GM18873 (cell line): ENCODE results near the gene KDM4B.
"Not testable (repeated sequence)": the region's sequence is repeated elsewhere in the genome, so short reads cannot be mapped to it uniquely, and the experiment has no call there.

Experiments
- ATAC-seq: cut with Tn5 transposase; IDR thresholded peaks from one replicate; pipeline ENCODE4 v1.9.1; 2021; ENCODE audit warnings: mild to moderate bottlenecking, moderate library complexity, moderate number of reproducible peaks; ENCODE audit not compliant: unreplicated experiment, low FRiP score

The KDM4B gene

GRCh38 chr19:5006821-5007220, 37.9 kb downstream of the KDM4B start:
- ATAC-seq = no peak

- no peak for ATAC-seq
Measured at GRCh38 chr19:5011476-5012238, 42.7 kb downstream of the KDM4B start.

GRCh38 chr19:5012688-5013457, 44.0 kb downstream of the KDM4B start:
- ATAC-seq = no peak

- ATAC-seq = no peak
Measured at GRCh38 chr19:5013761-5014160, 44.8 kb downstream of the KDM4B start.

- no peak for ATAC-seq
Measured at GRCh38 chr19:5014941-5015340, 46.0 kb downstream of the KDM4B start.

- ATAC-seq = no peak
Measured at GRCh38 chr19:5016268-5016667, 47.4 kb downstream of the KDM4B start.

GRCh38 chr19:5016781-5017180, 47.9 kb downstream of the KDM4B start:
- ATAC-seq = no peak

GRCh38 chr19:5017235-5017634, 48.3 kb downstream of the KDM4B start:
- no peak for ATAC-seq

- no peak for ATAC-seq
Measured at GRCh38 chr19:5018224-5019015, 49.5 kb downstream of the KDM4B start.

- no peak for ATAC-seq
Measured at GRCh38 chr19:5020368-5020767, 51.5 kb downstream of the KDM4B start.

GRCh38 chr19:5021046-5021445, 52.1 kb downstream of the KDM4B start:
- ATAC-seq = no peak

- ATAC-seq = no peak
Measured at GRCh38 chr19:5022066-5022860, 53.4 kb downstream of the KDM4B start.

- no peak for ATAC-seq
Measured at GRCh38 chr19:5023128-5023571, 54.2 kb downstream of the KDM4B start.

GRCh38 chr19:5024282-5024681, 55.4 kb downstream of the KDM4B start:
- no peak for ATAC-seq

- ATAC-seq = no peak
Measured at GRCh38 chr19:5025027-5025426, 56.1 kb downstream of the KDM4B start.

GRCh38 chr19:5026706-5027273, 57.9 kb downstream of the KDM4B start:
- ATAC-seq = no peak

GRCh38 chr19:5028229-5028886, 59.4 kb downstream of the KDM4B start:
- no peak for ATAC-seq

- ATAC-seq = not testable (repeated sequence)
Measured at GRCh38 chr19:5029596-5029995, 60.7 kb downstream of the KDM4B start.

- ATAC-seq = no peak
Measured at GRCh38 chr19:5030136-5030820, 61.4 kb downstream of the KDM4B start.
